Measurements from ENCODE around the gene SYCE3.

Gene SYCE3

GRCh38 chr22:50525104-50525857 lies 37.4 kb downstream of the SYCE3 start, which contains the start of gene SCO2:
SCO2 (minus strand) TSS chr22:50525598; CDS start chr22:50524411, 1,187 bp downstream.
- Histone ChIP-seq H3K4me1 (ENCODE audit: low read length) (peaks cover 19% of the 10 kb centered on the region), H3K27ac (ENCODE audit: low read length) (peak within 1 kb of the TSS; percentile 87)

GRCh38 chr22:50524676-50525103 lies 38.0 kb downstream of the SYCE3 start:
- H3K36me3 ChIP-seq (replicated peaks; ENCODE audit: insufficient read depth, low read length), result no peaks in the 10 kb centered on the region
- peak overlapping the region; percentile 54; the same call in 1 of the 2 replicates for H2AFZ ChIP-seq (ENCODE audit: low read length)
- peak overlapping the region; percentile 87 for H3K27ac ChIP-seq (ENCODE audit: low read length)
- H3K79me2 ChIP-seq (ENCODE audit: low read length), result peaks cover 39% of the 10 kb centered on the region
- peak; percentile 27 for DNase-seq
- H4K20me1 ChIP-seq (ENCODE audit: insufficient read depth, low read length), result no peaks in the 10 kb centered on the region
- H3F3A ChIP-seq (ENCODE audit: insufficient read depth, low read length), result peaks cover 26% of the 10 kb centered on the region
- H3K9me3 ChIP-seq (replicated peaks; ENCODE audit: insufficient read depth, low read length), result no peaks in the 10 kb centered on the region
- H3K4me1 ChIP-seq (ENCODE audit: low read length), result peaks cover 18% of the 10 kb centered on the region
- H3K4me2 ChIP-seq (ENCODE audit: low read depth, low read length), result peak overlapping the region; percentile 90
- H3K9me2 ChIP-seq (replicated peaks; ENCODE audit: insufficient read depth, low read length), result no peaks in the 10 kb centered on the region
- TF ChIP-seq CTCF (IDR thresholded peaks at IDR 0.05; ENCODE audit: low read length) (no peak), EZH2 (optimal IDR thresholded peaks at IDR 0.05; ENCODE audit: low read depth, low read length) (no peak), EZH2phosphoT487 (IDR thresholded peaks at IDR 0.05; ENCODE audit: low read length) (no peak)
- peak overlapping the region; percentile 92 for H3K9ac ChIP-seq (ENCODE audit: low read length)
- H3K27me3 ChIP-seq (replicated peaks; ENCODE audit: insufficient read depth, low read length), result no peaks in the 10 kb centered on the region
- H3K4me3 ChIP-seq (ENCODE audit: low read length), result peak overlapping the region; percentile 88

More at GRCh38 chr22:50525104-50525857, 37.4 kb downstream of the SYCE3 start, which contains the start of gene SCO2:
- DNase-seq, result peak; percentile 97
- Histone ChIP-seq H3K27me3 (replicated peaks; ENCODE audit: insufficient read depth, low read length) (no peaks in the 10 kb centered on the region), H3K79me2 (ENCODE audit: low read length) (peaks cover 39% of the 10 kb centered on the region), H2AFZ (ENCODE audit: low read length) (peak within 1 kb of the TSS; percentile 54), H3K4me3 (ENCODE audit: low read length) (peak within 1 kb of the TSS; percentile 88), H3K9me2 (replicated peaks; ENCODE audit: insufficient read depth, low read length) (no peaks in the 10 kb centered on the region), H3K36me3 (replicated peaks; ENCODE audit: insufficient read depth, low read length) (no peaks in the 10 kb centered on the region), H3K9ac (ENCODE audit: low read length) (peak within 1 kb of the TSS; percentile 92), H4K20me1 (ENCODE audit: insufficient read depth, low read length) (no peaks in the 10 kb centered on the region), H3K9me3 (replicated peaks; ENCODE audit: insufficient read depth, low read length) (no peaks in the 10 kb centered on the region), H3K4me2 (ENCODE audit: low read depth, low read length) (peak within 1 kb of the TSS; percentile 91), H3F3A (ENCODE audit: insufficient read depth, low read length) (peaks cover 26% of the 10 kb centered on the region)
- TF ChIP-seq EZH2 (optimal IDR thresholded peaks at IDR 0.05; ENCODE audit: low read depth, low read length) (no peak), CTCF (IDR thresholded peaks at IDR 0.05; ENCODE audit: low read length) (peak; percentile 42), EZH2phosphoT487 (IDR thresholded peaks at IDR 0.05; ENCODE audit: low read length) (no peak)

GRCh38 chr22:50523806-50524675 lies 38.7 kb downstream of the SYCE3 start:
- H3K27me3 ChIP-seq (replicated peaks; ENCODE audit: insufficient read depth, low read length), result no peaks in the 10 kb centered on the region
- H3K4me1 ChIP-seq (ENCODE audit: low read length), result peaks cover 18% of the 10 kb centered on the region
- no peaks in the 10 kb centered on the region for H3K9me2 ChIP-seq (replicated peaks; ENCODE audit: insufficient read depth, low read length)
- TF ChIP-seq CTCF (IDR thresholded peaks at IDR 0.05; ENCODE audit: low read length) (no peak), EZH2 (optimal IDR thresholded peaks at IDR 0.05; ENCODE audit: low read depth, low read length) (no peak), EZH2phosphoT487 (IDR thresholded peaks at IDR 0.05; ENCODE audit: low read length) (no peak)
- no peak overlapping the region for H2AFZ ChIP-seq (ENCODE audit: low read length)
- H3K4me3 ChIP-seq (ENCODE audit: low read length), result peak overlapping the region; percentile 88
- peak overlapping the region; percentile 90 for H3K4me2 ChIP-seq (ENCODE audit: low read depth, low read length)
- no peaks in the 10 kb centered on the region for H4K20me1 ChIP-seq (ENCODE audit: insufficient read depth, low read length)
- H3K27ac ChIP-seq (ENCODE audit: low read length), result peak overlapping the region; percentile 87; the same call in 1 of the 2 replicates
- peak overlapping the region; percentile 92 for H3K9ac ChIP-seq (ENCODE audit: low read length)
- peaks cover 26% of the 10 kb centered on the region for H3F3A ChIP-seq (ENCODE audit: insufficient read depth, low read length)
- H3K36me3 ChIP-seq (replicated peaks; ENCODE audit: insufficient read depth, low read length), result no peaks in the 10 kb centered on the region
- peaks cover 39% of the 10 kb centered on the region for H3K79me2 ChIP-seq (ENCODE audit: low read length)
- H3K9me3 ChIP-seq (replicated peaks; ENCODE audit: insufficient read depth, low read length), result no peaks in the 10 kb centered on the region
- peak; percentile 36 for DNase-seq

Measured in MM.1S (cell line).